Posterior vena cava (tissue), 2 donors: Measurements from ENCODE around the gene SFN. TPM values are rescaled to one million over a fixed set of nuclear protein-coding genes. Genes with fewer than 3 reads are reported as not detected.
"Not testable (repeated sequence)": the region's sequence is repeated elsewhere in the genome, so short reads cannot be mapped to it uniquely, and the experiment has no call there.

ENCODE experiments used
- DNase-seq: peaks from one replicate; pipeline ENCODE4 v3.0.0-alpha.2; 2020; ENCODE audit warnings: low spot score
- intact Hi-C, 2 donors: fragments of 100-400 bp; cut with DNase I; formaldehyde crosslinking; loops; one replicate each; pipeline versions ENCODE4 v1.14.1 to v1.14.2; 2022 to 2023
- total RNA-seq, 2 donors: library from RNA; stranded (reverse); fragmentation: NEBNext Ultra II Directional; extraction: Animal tissue kit (Norgen Biotek cat#: 25700); gene quantifications; one replicate each; pipeline ENCODE4 v1.2.1, GENCODE V29; 2021
- donor health status: DM: yes; HTN: yes; CAD: no.
- donor health status: DM: yes; HTN: yes; CAD: no.

The SFN gene
- total RNA-seq, 2 donors from 2014 or later, result 1.2 to 6.7 TPM

DNA sequence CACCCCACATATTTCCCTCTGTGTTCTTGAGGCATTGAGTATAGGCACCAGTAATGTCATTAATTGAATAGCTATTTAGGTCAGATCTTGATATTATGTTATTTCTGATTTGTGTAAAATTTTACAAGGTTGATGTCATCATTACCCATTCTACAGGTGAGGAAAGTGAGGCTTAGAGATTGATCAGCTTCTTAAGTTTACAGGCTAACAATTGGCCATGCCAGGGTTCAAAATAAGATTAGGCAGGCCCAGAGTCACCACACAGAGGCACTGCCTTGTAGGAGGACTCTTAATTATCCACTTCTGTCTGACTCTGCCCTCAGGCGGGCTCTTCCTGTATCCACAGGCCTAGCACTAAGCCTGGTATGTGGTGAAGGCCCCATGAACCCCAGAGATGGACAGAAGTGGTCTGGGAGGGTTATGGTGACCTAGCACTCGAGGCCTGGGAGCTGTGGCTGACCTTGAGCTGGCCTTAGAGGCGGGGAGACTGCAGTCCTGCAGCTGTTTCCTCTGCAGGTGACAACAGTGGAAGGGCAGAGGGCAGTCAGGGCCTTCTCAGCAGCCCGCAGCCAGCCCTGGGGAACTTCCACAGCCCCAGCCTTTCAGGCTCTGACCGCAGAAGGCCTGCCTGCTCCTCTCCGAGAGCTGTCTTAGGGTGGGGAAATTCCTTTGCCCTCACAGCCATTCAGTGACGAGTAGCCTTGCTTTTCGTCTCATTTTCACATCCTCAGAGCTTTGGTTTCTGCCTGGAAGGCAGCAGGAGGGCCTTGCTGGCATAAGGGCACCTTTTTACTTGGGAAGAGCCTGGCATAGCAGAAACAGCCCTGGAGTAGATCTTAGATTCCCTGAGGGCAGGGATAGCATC is 24.2 kb upstream of the SFN start:
- DNase-seq, result no peak
- intact Hi-C loops, result no loop called here

GRCh38 chr1:26839339-26839722 is 23.6 kb upstream of the SFN start:
- DNase-seq, result no peak
- intact Hi-C loops, result no loop called here

GRCh38 chr1:26839779-26840178 is 23.2 kb upstream of the SFN start:
- intact Hi-C loops, result no loop called here
- DNase-seq, result no peak

DNA sequence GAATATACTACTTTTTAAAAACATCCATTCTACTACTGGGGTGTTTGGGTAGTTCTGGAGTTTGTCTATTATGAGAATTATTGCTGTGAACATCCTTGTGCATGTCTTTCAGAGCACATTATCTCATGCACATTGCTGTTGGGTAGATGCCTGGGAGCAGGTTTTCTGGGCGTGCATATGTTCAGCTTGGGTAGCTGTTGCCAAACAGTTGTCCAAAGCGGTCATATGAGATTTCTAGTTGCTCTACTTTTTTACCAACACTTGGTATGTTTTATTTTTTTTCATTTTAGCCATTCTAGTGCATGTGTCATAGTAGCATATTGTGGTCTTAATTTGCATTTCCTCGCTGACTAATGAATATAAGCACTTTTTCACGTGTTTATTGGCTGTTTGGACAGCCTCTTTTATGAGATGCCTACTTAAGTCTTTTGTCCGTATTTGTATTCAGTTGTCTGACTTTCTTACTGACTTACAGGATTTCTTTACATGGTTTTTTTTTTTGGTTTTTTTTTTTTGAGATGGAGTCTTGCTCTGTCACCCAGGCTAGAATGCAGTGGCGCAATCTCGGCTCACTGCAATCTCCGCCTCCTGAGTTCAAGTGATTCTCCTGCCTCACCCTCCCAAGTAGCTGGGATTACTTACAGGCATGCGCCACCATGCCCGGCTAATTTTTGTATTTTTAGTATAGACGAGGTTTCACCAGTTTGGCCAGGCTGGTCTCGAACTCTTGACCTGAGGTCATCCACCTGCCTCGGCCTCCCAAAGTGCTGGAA is 18.3 kb upstream of the SFN start:
- no peak for DNase-seq
- intact Hi-C loops, result no loop called here

GRCh38 chr1:26847826-26848225 is 15.1 kb upstream of the SFN start:
- intact Hi-C loops, DNase-seq: not testable (repeated sequence)

GRCh38 chr1:26848499-26848898 is 14.4 kb upstream of the SFN start:
- DNase-seq, result no peak
- intact Hi-C loops, result no loop called here

DNA sequence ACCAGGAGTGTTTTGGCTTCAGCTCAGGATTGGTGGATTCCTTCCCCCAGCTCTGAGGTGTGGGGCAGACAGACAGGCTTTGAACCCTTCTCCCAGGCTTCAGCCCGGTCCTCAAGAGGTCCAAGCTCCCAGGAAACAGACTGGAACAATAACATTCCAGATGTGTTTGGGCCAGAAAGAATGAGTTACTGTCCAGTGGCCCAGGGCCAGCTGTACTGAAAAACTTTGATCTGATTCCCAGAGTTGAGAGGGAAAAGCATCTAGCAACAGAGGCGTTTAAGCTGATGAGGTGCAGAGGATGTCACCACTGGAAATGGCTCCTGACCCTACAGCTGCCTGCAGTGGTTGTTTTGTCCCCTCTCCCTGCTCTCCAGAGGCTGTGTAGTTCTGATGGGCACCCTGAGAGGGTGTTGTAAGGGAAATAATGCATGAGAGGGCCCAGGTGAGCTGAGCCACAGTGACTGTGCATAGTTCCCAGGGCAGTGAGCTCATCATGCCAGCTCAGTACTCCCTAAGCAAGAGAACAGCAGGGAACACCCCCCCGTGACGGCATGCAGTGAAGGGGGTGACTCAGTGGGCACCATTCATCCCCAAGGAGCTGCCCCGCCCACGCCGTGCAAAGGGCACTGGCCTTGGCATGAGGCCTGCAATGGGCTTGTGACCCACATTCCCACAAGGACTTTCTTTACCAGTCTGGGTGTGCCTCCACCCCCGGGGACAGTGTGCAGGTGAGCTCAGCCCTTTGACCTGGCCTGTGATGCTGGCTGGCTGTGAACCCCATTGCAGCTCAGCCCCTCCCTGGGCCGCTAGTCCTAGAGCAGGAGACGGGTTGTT is 13.8 kb upstream of the SFN start:
- intact Hi-C loops, result no loop called here
- no peak for DNase-seq

DNA sequence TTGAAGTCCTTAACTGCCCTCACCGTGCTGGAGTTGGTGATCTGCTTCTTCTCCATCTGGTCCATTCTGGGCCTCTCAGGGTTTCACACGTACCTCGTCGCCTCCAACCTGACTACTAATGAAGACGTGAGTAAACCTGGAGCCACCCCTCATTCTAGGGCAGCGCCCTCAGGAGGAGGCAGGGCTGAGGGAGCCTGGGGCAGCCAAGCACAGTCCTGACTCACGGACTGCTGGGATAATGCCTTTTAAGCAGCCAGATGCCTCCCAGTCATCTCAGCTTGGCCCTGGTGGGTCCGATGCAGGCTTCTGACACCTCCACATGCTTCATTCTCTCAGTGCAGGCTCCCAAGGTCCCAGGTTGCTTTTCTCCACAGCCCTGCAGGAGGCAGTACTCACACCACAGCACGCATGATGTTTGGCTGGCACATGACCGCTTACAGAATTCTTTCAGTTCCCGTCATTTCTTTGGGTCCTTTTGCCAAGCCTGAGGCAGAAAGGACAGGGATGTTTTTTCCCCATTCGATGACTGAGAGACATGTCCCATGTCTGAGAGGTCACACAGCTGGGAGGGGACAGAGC is 11.8 kb upstream of the SFN start:
- no peak for DNase-seq
- intact Hi-C loops, result no loop called here

DNA sequence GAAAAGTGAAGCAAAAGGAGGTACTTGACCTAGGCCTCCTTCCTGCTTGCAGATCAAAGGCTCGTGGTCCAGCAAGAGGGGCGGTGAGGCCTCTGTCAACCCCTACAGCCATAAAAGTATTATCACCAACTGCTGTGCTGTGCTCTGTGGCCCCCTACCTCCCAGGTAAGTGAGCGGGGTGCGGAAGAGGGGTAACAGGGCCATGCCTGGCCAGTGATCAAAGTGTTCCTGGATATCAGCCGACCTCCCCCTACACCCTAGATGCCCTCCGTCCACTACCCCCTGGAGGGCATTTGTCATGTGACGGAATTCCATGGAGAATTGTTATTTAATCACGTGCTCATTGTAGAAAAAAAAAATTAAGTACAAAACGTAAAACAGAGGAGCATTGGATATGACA is 10.2 kb upstream of the SFN start:
- intact Hi-C loops, result no loop called here
- DNase-seq, result no peak

- peak; percentile 96 for DNase-seq
- intact Hi-C loops, result no loop called here
Observed at GRCh38 chr1:26853156-26853555, 9.8 kb upstream of the SFN start.

- intact Hi-C loops, result no loop called here
- DNase-seq, result no peak
Observed at GRCh38 chr1:26853600-26853999, 9.3 kb upstream of the SFN start.

DNA sequence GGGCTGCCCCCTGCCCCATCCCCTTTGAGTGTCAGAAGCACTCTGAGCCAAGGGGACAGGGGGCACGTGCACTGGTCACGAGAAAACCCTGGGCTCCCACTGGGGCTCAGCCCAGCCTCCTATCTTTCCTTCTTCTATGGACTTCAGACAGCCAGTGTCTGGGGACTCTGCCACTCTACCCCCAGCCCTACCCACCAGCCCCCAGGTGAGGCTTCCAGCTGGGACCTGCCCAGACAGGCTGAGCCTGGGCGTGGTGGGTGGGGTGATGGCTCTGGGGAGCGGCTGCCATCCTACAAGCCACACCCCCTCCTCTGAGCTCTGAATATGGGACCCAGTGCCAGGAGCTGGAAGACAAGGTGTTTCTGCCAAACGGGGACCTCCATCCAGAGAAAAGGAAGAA is 8.0 kb upstream of the SFN start:
- no peak for DNase-seq
- intact Hi-C loops, result loop anchor here in 1 of 2 donors (2.0 kb wide), 1 partner anchor 20 kb away; no protein-coding TSS in a partner anchor

- intact Hi-C loops, result loop anchor here in 1 of 2 donors (2.0 kb wide), 1 partner anchor 19 kb away; no protein-coding TSS in a partner anchor
- no peak for DNase-seq
Observed at GRCh38 chr1:26855636-26856035, 7.3 kb upstream of the SFN start.

GRCh38 chr1:26856181-26856580 is 6.8 kb upstream of the SFN start:
- DNase-seq, result no peak
- intact Hi-C loops, result no loop called here

GRCh38 chr1:26856604-26857469 is 6.1 kb upstream of the SFN start:
- intact Hi-C loops, result no loop called here

GRCh38 chr1:26857473-26858060 is 5.4 kb upstream of the SFN start:
- DNase-seq, result no peak
- intact Hi-C loops, result no loop called here

More at GRCh38 chr1:26856604-26857469, 6.1 kb upstream of the SFN start:
- DNase-seq, result no peak

DNA sequence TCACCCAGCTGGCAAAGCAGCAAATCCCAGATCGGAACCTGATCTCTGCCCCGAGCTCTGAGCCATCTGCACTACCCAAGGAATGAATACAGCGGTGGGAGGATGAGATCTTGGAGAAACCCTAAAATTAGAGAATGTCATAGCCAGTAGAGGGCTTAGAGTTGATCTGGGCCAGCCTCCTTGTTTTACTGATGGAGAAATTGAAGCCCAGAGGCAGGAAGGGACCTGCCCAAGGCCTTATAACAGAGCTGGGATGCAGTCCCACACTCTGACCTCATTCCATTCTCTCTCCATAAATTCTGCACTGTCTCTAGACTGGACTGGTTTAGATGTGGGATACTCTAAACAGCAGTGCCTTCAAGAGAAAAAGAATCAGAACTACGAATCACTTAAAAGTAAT is 4.8 kb upstream of the SFN start:
- intact Hi-C loops, result no loop called here
- no peak for DNase-seq
